GM12878 (cell line): Measurements from ENCODE around the gene ZNF592.

ENCODE experiments used
- CEBPB ChIP-seq, 2 experiments: fragments of 150-350 bp in 1 of 2; IDR thresholded peaks; 2 replicates each; pipeline ENCODE4 v1.6.1; 2012 to 2014; ENCODE audit warnings: low read depth in 2 of 2, low read length in 2 of 2, borderline replicate concordance in 1 of 2, inconsistent platforms in 1 of 2
- CTCF ChIP-seq, 3 experiments: IDR thresholded peaks in 2 of 3; conservative IDR thresholded peaks in 1 of 3; 2 replicates each; pipeline ENCODE4 v1.5.1; 2011; ENCODE audit warnings: low read depth in 3 of 3, low read length in 3 of 3, mild to moderate bottlenecking in 3 of 3, control low read depth in 2 of 3, moderate library complexity in 2 of 3, inconsistent platforms in 1 of 3, mixed read lengths in 1 of 3; ENCODE audit not compliant: control insufficient read depth in 2 of 3, insufficient read depth in 1 of 3; ENCODE audit errors: extremely low read depth in 1 of 3
- POLR2A ChIP-seq: IDR thresholded peaks from 2 replicates; pipeline ENCODE4 v1.6.1; 2011; ENCODE audit warnings: low read depth, mild to moderate bottlenecking, low read length
- TF ChIP-seq, protein P1 (sequence below): IDR thresholded peaks from 2 replicates; pipeline ENCODE4 v1.6.1; 2011; ENCODE audit warnings: borderline replicate concordance, low read depth, mild to moderate bottlenecking, moderate library complexity, low read length; ENCODE audit not compliant: insufficient read depth, poor library complexity, severe bottlenecking

DNA sequence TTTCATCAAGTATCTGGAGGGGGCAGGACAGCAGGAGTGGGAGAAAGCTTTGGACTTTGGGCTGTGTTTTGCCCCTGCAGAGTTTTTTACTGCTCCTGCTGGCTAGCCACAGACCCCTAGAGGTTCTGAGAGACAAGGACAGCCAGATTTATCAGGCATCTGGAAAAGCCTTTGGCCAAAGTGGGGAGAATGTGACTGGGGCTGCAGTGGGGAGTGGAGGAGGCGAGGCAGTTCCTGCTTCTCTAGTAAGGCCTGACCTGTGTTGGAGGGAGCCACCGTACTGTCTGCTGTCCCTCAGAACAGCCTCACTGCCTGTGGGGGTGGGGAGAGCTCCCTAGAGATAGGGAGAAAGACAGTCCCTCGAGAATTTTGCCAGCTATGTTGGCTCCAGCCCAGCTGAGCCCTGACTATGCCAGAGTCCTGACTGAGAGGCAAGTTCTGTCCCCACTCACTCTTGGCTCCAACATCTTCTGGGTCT lies 70.9 kb downstream of the ZNF592 start:
- TF ChIP-seq, protein P1, sequence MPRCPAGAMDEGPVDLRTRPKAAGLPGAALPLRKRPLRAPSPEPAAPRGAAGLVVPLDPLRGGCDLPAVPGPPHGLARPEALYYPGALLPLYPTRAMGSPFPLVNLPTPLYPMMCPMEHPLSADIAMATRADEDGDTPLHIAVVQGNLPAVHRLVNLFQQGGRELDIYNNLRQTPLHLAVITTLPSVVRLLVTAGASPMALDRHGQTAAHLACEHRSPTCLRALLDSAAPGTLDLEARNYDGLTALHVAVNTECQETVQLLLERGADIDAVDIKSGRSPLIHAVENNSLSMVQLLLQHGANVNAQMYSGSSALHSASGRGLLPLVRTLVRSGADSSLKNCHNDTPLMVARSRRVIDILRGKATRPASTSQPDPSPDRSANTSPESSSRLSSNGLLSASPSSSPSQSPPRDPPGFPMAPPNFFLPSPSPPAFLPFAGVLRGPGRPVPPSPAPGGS: no peak
- TF ChIP-seq POLR2A (no peak), CTCF (IDR thresholded peaks at IDR 0.05 in 2 of 3, conservative IDR thresholded peaks at IDR 0.05 in 1 of 3; ENCODE audit: control insufficient read depth in 2 of 3, extremely low read depth in 1 of 3, insufficient read depth in 1 of 3, low read depth in 3 of 3, low read length in 3 of 3) (no peak), CEBPB (IDR thresholded peaks at IDR 0.05; ENCODE audit: borderline replicate concordance in 1 of 2, low read depth in 2 of 2, low read length in 2 of 2) (no peak)
